Measurements from ENCODE around the gene PTPRD.

PTPRD gene

GRCh38 chr9:8640761-8641160 is 1972.0 kb downstream of the PTPRD start:
- DNase-seq (ENCODE audit: low read depth), result no peak

- DNase-seq (ENCODE audit: low read depth), result no peak
Observed at GRCh38 chr9:8637626-8638025, 1975.2 kb downstream of the PTPRD start.

GRCh38 chr9:8633784-8634183 is 1979.0 kb downstream of the PTPRD start:
- no peak for DNase-seq (ENCODE audit: low read depth)

GRCh38 chr9:8632493-8632892 is 1980.3 kb downstream of the PTPRD start:
- no peak for DNase-seq (ENCODE audit: low read depth)

- no peak for DNase-seq (ENCODE audit: low read depth)
Observed at GRCh38 chr9:8628791-8629190, 1984.0 kb downstream of the PTPRD start.

- no peak for DNase-seq (ENCODE audit: low read depth)
Observed at GRCh38 chr9:8627976-8628679, 1984.7 kb downstream of the PTPRD start.

GRCh38 chr9:8622871-8623270 is 1989.9 kb downstream of the PTPRD start:
- no peak for DNase-seq (ENCODE audit: low read depth)

GRCh38 chr9:8622222-8622802 is 1990.5 kb downstream of the PTPRD start:
- no peak for DNase-seq (ENCODE audit: low read depth)

- no peak for DNase-seq (ENCODE audit: low read depth)
Observed at GRCh38 chr9:8621416-8621815, 1991.4 kb downstream of the PTPRD start.

- no peak for DNase-seq (ENCODE audit: low read depth)
Observed at GRCh38 chr9:8616414-8616813, 1996.4 kb downstream of the PTPRD start.

GRCh38 chr9:8614926-8615440 is 1997.8 kb downstream of the PTPRD start:
- no peak for DNase-seq (ENCODE audit: low read depth)

- DNase-seq (ENCODE audit: low read depth), result no peak
Observed at GRCh38 chr9:8613346-8613825, 1999.4 kb downstream of the PTPRD start.

- DNase-seq (ENCODE audit: low read depth), result no peak
Observed at GRCh38 chr9:8611153-8611552, 2001.6 kb downstream of the PTPRD start.

GRCh38 chr9:8610256-8610655 is 2002.5 kb downstream of the PTPRD start:
- no peak for DNase-seq (ENCODE audit: low read depth)

GRCh38 chr9:8605096-8605495 is 2007.7 kb downstream of the PTPRD start:
- DNase-seq (ENCODE audit: low read depth), result no peak

- DNase-seq (ENCODE audit: low read depth), result no peak
Observed at GRCh38 chr9:8604201-8604600, 2008.6 kb downstream of the PTPRD start.

GRCh38 chr9:8600914-8601680 is 2011.7 kb downstream of the PTPRD start:
- no peak for DNase-seq (ENCODE audit: low read depth)

GRCh38 chr9:8599937-8600336 is 2012.9 kb downstream of the PTPRD start:
- no peak for DNase-seq (ENCODE audit: low read depth)

GRCh38 chr9:8589476-8589875 is 2023.3 kb downstream of the PTPRD start:
- DNase-seq (ENCODE audit: low read depth), result no peak

GRCh38 chr9:8585036-8585435 is 2027.8 kb downstream of the PTPRD start:
- no peak for DNase-seq (ENCODE audit: low read depth)

GRCh38 chr9:8579661-8580060 is 2033.1 kb downstream of the PTPRD start:
- DNase-seq (ENCODE audit: low read depth), result no peak

GRCh38 chr9:8576741-8577140 is 2036.1 kb downstream of the PTPRD start:
- no peak for DNase-seq (ENCODE audit: low read depth)

GRCh38 chr9:8574846-8575245 is 2038.0 kb downstream of the PTPRD start:
- DNase-seq (ENCODE audit: low read depth), result no peak
